H1 (cell line): ENCODE results near the gene DNAJC6. TPM values are rescaled to one million over a fixed set of nuclear protein-coding genes. Genes with fewer than 3 reads are reported as not detected.

Experiments used
- ATF3 ChIP-seq: IDR thresholded peaks from 2 replicates; pipeline ENCODE4 v1.6.1; 2011; ENCODE audit warnings: low read depth, mild to moderate bottlenecking, low read length; ENCODE audit not compliant: insufficient read depth
- KDM4A ChIP-seq: IDR thresholded peaks from one replicate; pipeline ENCODE4 v1.7.1; 2012; ENCODE audit warnings: low read depth, mild to moderate bottlenecking, moderate library complexity, low read length, inconsistent platforms; ENCODE audit not compliant: severe bottlenecking
- polyA plus RNA-seq, 7 experiments: library from polyadenylated mRNA; depleted of rRNA in 3 of 7; stranded (reverse) in 5 of 7; unstranded in 2 of 7; fragments of >200 nt in 5 of 7; fragments of 200-250 nt in 2 of 7; gene quantifications; 1 replicate in 5 of 7; 2 replicates in 1 of 7; 4 replicates in 1 of 7; pipeline versions ENCODE4 v1.2.1 to v1.2.3, GENCODE V29; 2011 to 2013; ENCODE audit warnings: missing spikeins in 2 of 7, mixed read lengths in 2 of 7
- total RNA-seq: library from RNA; stranded (reverse); fragmentation: NEBNext Ultra II Directional; extraction: Animal tissue kit (Norgen Biotek cat#: 25700); gene quantifications from 2 replicates; pipeline ENCODE4 v1.2.1, GENCODE V29; 2021

The DNAJC6 gene
- total and polyA plus RNA-seq, 2 of the 8 experiments (the other 6 are each of a cell fraction or from before 2014, with no cell fraction given), result 1.6 to 3.0 TPM

GRCh38 chr1:65388908-65389695, 79.8 kb downstream of the DNAJC6 start (continued):
- TF ChIP-seq ATF3, result no peak
- TF ChIP-seq KDM4A, result no peak
- TF ChIP-seq, all 59 proteins: peak for 0
